Measurements from ENCODE around the gene PTPRD. TPM values are rescaled to one million over a fixed set of nuclear protein-coding genes. Genes with fewer than 3 reads are reported as not detected.

Gene PTPRD
- total and polyA plus RNA-seq, 9 of the 15 experiments (the other 6 are each of a cell fraction or from before 2014, with no cell fraction given): 0.11 TPM; not detected in 8

DNA sequence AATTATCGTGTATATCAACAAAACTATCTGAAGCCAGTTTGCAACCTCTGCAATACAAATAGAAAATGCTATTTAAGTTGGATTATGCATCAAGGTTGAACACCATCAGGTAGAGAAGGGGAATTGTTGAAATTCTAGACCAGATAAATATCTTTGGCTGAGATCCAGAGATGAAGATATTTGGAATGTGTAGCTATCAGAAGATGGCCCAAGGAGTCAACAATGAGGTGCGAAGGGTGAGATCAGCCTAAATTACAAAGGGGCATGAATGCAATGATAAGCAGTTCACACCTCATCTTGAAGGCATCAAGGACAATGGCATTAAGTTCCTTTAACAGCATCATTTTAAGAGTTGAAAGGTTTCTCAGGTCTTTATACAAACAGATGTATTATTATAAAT, 2241.1 kb downstream of the PTPRD start (continued):
- TF ChIP-seq, protein P1, sequence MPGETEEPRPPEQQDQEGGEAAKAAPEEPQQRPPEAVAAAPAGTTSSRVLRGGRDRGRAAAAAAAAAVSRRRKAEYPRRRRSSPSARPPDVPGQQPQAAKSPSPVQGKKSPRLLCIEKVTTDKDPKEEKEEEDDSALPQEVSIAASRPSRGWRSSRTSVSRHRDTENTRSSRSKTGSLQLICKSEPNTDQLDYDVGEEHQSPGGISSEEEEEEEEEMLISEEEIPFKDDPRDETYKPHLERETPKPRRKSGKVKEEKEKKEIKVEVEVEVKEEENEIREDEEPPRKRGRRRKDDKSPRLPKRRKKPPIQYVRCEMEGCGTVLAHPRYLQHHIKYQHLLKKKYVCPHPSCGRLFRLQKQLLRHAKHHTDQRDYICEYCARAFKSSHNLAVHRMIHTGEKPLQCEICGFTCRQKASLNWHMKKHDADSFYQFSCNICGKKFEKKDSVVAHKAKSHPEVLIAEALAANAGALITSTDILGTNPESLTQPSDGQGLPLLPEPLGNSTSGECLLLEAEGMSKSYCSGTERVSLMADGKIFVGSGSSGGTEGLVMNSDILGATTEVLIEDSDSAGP (CRISPR knock-in tag; IDR thresholded peaks at IDR 0.05): no peak

DNA sequence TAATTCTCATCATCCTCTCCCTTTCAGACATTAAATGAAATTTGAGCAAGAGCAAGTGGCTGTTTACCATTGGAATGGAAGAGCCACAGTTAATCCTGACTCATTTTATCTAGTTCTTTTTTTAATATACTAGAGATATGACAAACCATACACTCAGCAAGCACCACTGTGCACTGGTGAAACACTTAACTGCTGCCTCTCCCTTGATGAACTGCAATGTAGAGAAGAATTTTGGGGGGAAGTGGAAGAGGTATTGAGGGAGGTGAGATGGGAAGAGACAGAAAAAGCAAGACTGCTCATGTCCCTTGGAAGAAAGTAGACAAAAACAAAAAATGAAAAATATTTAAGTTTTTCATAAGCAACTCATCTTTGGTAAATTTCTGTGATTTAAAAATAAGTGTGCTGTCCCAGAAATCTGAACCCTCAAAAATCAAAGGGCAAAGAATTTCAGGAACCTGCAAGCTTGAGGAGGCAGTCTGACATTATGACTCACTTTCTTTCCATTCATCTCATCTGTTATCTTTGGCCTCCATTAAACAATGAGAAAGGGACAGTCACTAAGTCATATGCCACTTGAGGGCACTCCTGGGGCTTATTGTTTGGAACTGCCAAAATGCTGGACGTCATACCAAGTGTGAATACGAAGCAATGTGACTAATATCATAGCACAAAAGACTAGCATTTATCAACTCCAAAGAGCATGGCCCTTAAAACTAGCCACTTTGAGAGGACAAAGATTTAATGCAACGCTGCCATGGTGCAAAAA, 2246.5 kb downstream of the PTPRD start:
- WGBS (ENCODE audit: insufficient coverage, low coverage, missing lambda C conversion rate): 0% methylated on average over 3 of the region's 3 CpGs
- no peak overlapping the region for H3K27ac ChIP-seq (ENCODE audit: extremely low read depth, low read depth, low read length)
- H3K4me2 ChIP-seq (ENCODE audit: insufficient read depth, low read length): no peak overlapping the region
- POLR2A ChIA-PET: no interaction called here
- CTCF ChIA-PET (ENCODE audit: low intra/inter-chr PET ratio): interaction anchor here (0.6 kb wide), 1 partner anchor 145 kb away, joined by 4 read pairs; no protein-coding TSS in a partner anchor
- no peaks in the 10 kb centered on the region for H3K79me2 ChIP-seq (ENCODE audit: control insufficient read depth, insufficient read depth, low read length)
- no peak for DNase-seq (ENCODE audit: extremely low read depth in 1 of 4, low spot score in 3 of 4)
- H3K4me3 ChIP-seq: no peak overlapping the region
- no peaks in the 10 kb centered on the region for H3K9me1 ChIP-seq (ENCODE audit: control insufficient read depth, insufficient read depth, low read length)
- no peaks in the 10 kb centered on the region for H4K20me1 ChIP-seq (replicated peaks; ENCODE audit: control insufficient read depth, insufficient read depth, low read length)
- no peaks in the 10 kb centered on the region for H3K4me1 ChIP-seq (replicated peaks in 1 of 2; ENCODE audit: control insufficient read depth in 2 of 2, insufficient read depth in 2 of 2, low read length in 2 of 2)
- H3K27me3 ChIP-seq (ENCODE audit: control insufficient read depth in 2 of 2, insufficient read depth in 2 of 2, low read length in 2 of 2): no peaks in the 10 kb centered on the region
- no peaks in the 10 kb centered on the region for H3K36me3 ChIP-seq (ENCODE audit: control insufficient read depth, insufficient read depth, low read length)
- intact Hi-C loops (cut with micrococcal nuclease): no loop called here
- no peak overlapping the region for H2AFZ ChIP-seq (ENCODE audit: low read depth, low read length)
- FAIRE-seq: no peak
- in situ Hi-C loops (cut with MboI): no loop called here
- BruUV-seq (replicated peaks): no TSS peak
- ATAC-seq: no peak
- H3K9me3 ChIP-seq (replicated peaks; ENCODE audit: control insufficient read depth, insufficient read depth, low read depth, low read length): no peaks in the 10 kb centered on the region; the same call in 1 of the 2 replicates
- no peak overlapping the region for H3K9ac ChIP-seq (ENCODE audit: insufficient read depth in 1 of 2, low read depth in 2 of 2, low read length in 2 of 2)
- TF ChIP-seq ZC3H4 (CRISPR knock-in tag; IDR thresholded peaks at IDR 0.05; ENCODE audit: borderline replicate concordance) (no peak), ZBTB1 (CRISPR knock-in tag; IDR thresholded peaks at IDR 0.05; ENCODE audit: borderline replicate concordance, low read depth) (no peak), RBM15 (IDR thresholded peaks at IDR 0.05; ENCODE audit: insufficient read depth, low read length) (no peak)
- TF ChIP-seq, protein P2, sequence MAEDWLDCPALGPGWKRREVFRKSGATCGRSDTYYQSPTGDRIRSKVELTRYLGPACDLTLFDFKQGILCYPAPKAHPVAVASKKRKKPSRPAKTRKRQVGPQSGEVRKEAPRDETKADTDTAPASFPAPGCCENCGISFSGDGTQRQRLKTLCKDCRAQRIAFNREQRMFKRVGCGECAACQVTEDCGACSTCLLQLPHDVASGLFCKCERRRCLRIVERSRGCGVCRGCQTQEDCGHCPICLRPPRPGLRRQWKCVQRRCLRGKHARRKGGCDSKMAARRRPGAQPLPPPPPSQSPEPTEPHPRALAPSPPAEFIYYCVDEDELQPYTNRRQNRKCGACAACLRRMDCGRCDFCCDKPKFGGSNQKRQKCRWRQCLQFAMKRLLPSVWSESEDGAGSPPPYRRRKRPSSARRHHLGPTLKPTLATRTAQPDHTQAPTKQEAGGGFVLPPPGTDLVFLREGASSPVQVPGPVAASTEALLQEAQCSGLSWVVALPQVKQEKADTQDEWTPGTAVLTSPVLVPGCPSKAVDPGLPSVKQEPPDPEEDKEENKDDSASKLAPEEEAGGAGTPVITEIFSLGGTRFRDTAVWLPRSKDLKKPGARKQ (CRISPR knock-in tag; IDR thresholded peaks at IDR 0.05): no peak
